ENCODE measurements around the gene SCN2B. TPM values are rescaled to one million over a fixed set of nuclear protein-coding genes. Genes with fewer than 3 reads are reported as not detected.
A peak's percentile ranks its signal among the peaks of the same experiment; 100 is the strongest.

Gene SCN2B
- total RNA-seq, 2 donors from 2014 or later, result 0.68 to 1.1 TPM

GRCh38 chr11:118152552-118153471 lies 23.6 kb downstream of the SCN2B start, which contains the start of gene SCN4B:
SCN4B (minus strand) TSS chr11:118152823; CDS start chr11:118152673, 150 bp downstream.
- under 1% methylated on average over 80 of the region's 88 CpGs for WGBS
- intact Hi-C loops (cut with DNase I), result no loop called here
- Histone ChIP-seq H3K27me3 (replicated peaks; ENCODE audit: insufficient read depth) (no peaks in the 10 kb centered on the region), H3K4me3 (peak within 1 kb of the TSS; percentile 36 to 46), H3K4me1 (replicated peaks) (peaks cover 10% of the 10 kb centered on the region), H3K9me3 (no peaks in the 10 kb centered on the region), H3K27ac (no peak within 1 kb of the TSS), H3K36me3 (no peaks in the 10 kb centered on the region)
- TF ChIP-seq POLR2A (IDR thresholded peaks at IDR 0.05), result no peak
- TF ChIP-seq, protein P1, sequence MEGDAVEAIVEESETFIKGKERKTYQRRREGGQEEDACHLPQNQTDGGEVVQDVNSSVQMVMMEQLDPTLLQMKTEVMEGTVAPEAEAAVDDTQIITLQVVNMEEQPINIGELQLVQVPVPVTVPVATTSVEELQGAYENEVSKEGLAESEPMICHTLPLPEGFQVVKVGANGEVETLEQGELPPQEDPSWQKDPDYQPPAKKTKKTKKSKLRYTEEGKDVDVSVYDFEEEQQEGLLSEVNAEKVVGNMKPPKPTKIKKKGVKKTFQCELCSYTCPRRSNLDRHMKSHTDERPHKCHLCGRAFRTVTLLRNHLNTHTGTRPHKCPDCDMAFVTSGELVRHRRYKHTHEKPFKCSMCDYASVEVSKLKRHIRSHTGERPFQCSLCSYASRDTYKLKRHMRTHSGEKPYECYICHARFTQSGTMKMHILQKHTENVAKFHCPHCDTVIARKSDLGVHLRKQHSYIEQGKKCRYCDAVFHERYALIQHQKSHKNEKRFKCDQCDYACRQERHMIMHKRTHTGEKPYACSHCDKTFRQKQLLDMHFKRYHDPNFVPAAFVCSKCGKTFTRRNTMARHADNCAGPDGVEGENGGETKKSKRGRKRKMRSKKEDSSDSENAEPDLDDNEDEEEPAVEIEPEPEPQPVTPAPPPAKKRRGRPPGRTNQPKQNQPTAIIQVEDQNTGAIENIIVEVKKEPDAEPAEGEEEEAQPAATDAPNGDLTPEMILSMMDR (IDR thresholded peaks at IDR 0.05), result peak in 1 of 4 experiments; percentile 11
- peak; percentile 71 for DNase-seq (ENCODE audit: low spot score)

DNA sequence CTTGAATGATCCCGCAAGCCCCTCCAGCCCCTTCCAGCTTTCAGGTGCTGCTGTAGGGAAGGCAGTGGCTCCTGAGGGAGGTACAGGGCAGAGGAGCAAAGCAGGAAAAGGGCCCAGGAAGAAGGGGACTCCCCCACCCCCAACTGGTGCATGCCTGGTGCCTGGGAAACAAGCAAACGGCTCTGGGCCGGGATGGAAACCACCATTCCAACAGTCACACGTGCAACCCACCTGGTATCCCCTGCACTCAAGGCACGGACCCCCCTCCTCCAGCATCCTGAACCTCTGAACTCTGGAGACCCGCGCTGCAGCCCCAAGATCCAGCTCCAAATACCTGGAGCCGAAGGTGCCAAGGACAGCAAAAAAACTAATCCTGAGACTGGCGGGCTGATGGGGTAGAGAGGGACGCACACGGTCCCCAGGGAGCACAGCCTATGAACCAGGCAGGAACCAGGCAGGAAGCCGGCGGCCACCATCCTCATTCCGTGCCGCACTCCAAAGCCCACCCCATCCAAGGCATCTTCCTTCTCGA lies 24.4 kb downstream of the SCN2B start:
- 15% methylated on average over 16 of the region's 16 CpGs for WGBS
- no peak for TF ChIP-seq POLR2AphosphoS5 (IDR thresholded peaks at IDR 0.05)
- no peaks in the 10 kb centered on the region for H3K27me3 ChIP-seq (replicated peaks; ENCODE audit: insufficient read depth)
- H3K4me3 ChIP-seq, result peak overlapping the region; percentile 36 to 46
- intact Hi-C loops (cut with DNase I), result no loop called here
- H3K36me3 ChIP-seq, result no peaks in the 10 kb centered on the region
- H3K9me3 ChIP-seq, result no peaks in the 10 kb centered on the region
- peaks cover 10% of the 10 kb centered on the region for H3K4me1 ChIP-seq (replicated peaks)
- DNase-seq (ENCODE audit: low spot score), result no peak
- H3K27ac ChIP-seq, result no peak overlapping the region

GRCh38 chr11:118151431-118151830 lies 25.0 kb downstream of the SCN2B start:
- TF ChIP-seq, protein P1 (IDR thresholded peaks at IDR 0.05), result no peak
- TF ChIP-seq POLR2A (IDR thresholded peaks at IDR 0.05), result no peak
- peak; percentile 38 for TF ChIP-seq POLR2AphosphoS5 (IDR thresholded peaks at IDR 0.05)
- Histone ChIP-seq H3K4me3 (no peak overlapping the region), H3K9me3 (no peaks in the 10 kb centered on the region), H3K4me1 (replicated peaks) (peaks cover 10% of the 10 kb centered on the region), H3K27me3 (replicated peaks; ENCODE audit: insufficient read depth) (no peaks in the 10 kb centered on the region), H3K36me3 (no peaks in the 10 kb centered on the region), H3K27ac (no peak overlapping the region)
- peak; percentile 20 for DNase-seq (ENCODE audit: low spot score)
- intact Hi-C loops (cut with DNase I), result no loop called here
- WGBS, result 13% methylated on average over 5 of the region's 5 CpGs

- DNase-seq (ENCODE audit: low spot score), result no peak
- H3K27me3 ChIP-seq (replicated peaks; ENCODE audit: insufficient read depth), result no peaks in the 10 kb centered on the region
- intact Hi-C loops (cut with DNase I), result loop anchor here (5.0 kb wide), 1 partner anchor 203 kb away; no protein-coding TSS in a partner anchor
- H3K9me3 ChIP-seq, result no peaks in the 10 kb centered on the region
- H3K27ac ChIP-seq, result no peak overlapping the region
- WGBS, result 55% methylated on average over 1 of the region's 1 CpG
- H3K4me1 ChIP-seq (replicated peaks), result peaks cover 10% of the 10 kb centered on the region
- no peaks in the 10 kb centered on the region for H3K36me3 ChIP-seq
- H3K4me3 ChIP-seq, result no peak overlapping the region
- TF ChIP-seq POLR2AphosphoS5 (IDR thresholded peaks at IDR 0.05) (no peak), POLR2A (IDR thresholded peaks at IDR 0.05) (no peak)
- TF ChIP-seq, protein P1 (IDR thresholded peaks at IDR 0.05), result no peak
Measured at GRCh38 chr11:118149493-118149892, 26.9 kb downstream of the SCN2B start.

DNA sequence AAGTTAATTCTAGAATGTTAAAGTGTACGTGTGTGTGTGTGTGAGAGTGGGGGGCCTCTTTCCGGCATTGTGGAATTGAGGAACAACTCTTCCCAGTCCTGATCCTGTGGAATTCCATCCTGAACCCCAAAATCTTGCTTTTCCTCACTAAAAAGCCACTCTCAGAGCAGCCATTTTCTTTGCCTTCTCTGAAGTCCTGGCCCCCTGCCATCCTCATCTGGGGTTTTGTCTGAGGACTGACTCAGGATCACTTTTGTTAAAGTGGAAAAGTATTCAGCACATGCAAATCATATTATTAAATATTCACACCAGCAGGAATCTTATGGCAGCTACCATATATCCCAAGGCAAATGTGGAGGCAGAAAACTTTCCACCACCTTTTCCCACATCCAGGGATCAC lies 27.6 kb downstream of the SCN2B start:
- no peak for DNase-seq (ENCODE audit: low spot score)
- H3K27ac ChIP-seq, result no peak overlapping the region
- H3K4me1 ChIP-seq (replicated peaks), result peaks cover 10% of the 10 kb centered on the region
- whole genome bisulfite sequencing, result 86% methylated on average over 2 of the region's 2 CpGs
- intact Hi-C loops (cut with DNase I), result loop anchor here (5.0 kb wide), 1 partner anchor 203 kb away; no protein-coding TSS in a partner anchor
- H3K27me3 ChIP-seq (replicated peaks; ENCODE audit: insufficient read depth), result no peaks in the 10 kb centered on the region
- no peaks in the 10 kb centered on the region for H3K36me3 ChIP-seq
- H3K4me3 ChIP-seq, result no peak overlapping the region
- no peaks in the 10 kb centered on the region for H3K9me3 ChIP-seq
- TF ChIP-seq, protein P1 (IDR thresholded peaks at IDR 0.05), result no peak
- TF ChIP-seq POLR2A (IDR thresholded peaks at IDR 0.05), result no peak
- no peak for TF ChIP-seq POLR2AphosphoS5 (IDR thresholded peaks at IDR 0.05)

Data from prostate gland (tissue), 2 donors.